RWPE2 (cell line): ENCODE results near the gene JPH2.

Experiments
- ATAC-seq: fragments of 200-7000 bp; cut with Tn5 transposase; 3 replicates; pipeline ENCODE4 v1.9.1; 2021; ENCODE audit warnings: low read depth
- DNase-seq: peaks from one replicate; pipeline ENCODE4 v3.0.0-alpha.2; 2020; ENCODE audit warnings: low spot score
- H3K27ac ChIP-seq: fragments of 450-650 bp; 2 replicates; pipeline ENCODE4 v1.5.1; 2017; ENCODE audit warnings: mild to moderate bottlenecking; ENCODE audit not compliant: poor library complexity, severe bottlenecking
- H3K27me3 ChIP-seq: fragments of 250-450 bp; sonication (Bioruptor Pico); 2 replicates; pipeline ENCODE4 v1.5.1; 2021; ENCODE audit warnings: mild to moderate bottlenecking, moderate library complexity; ENCODE audit not compliant: insufficient read depth, poor library complexity, severe bottlenecking
- H3K36me3 ChIP-seq: fragments of 250-450 bp; sonication (Bioruptor Pico); 2 replicates; pipeline ENCODE4 v1.5.1; 2020; ENCODE audit warnings: low read depth, mild to moderate bottlenecking, moderate library complexity
- H3K4me1 ChIP-seq: fragments of 250-450 bp; sonication (Bioruptor Pico); 2 replicates; pipeline ENCODE4 v1.5.1; 2021; ENCODE audit warnings: mild to moderate bottlenecking, moderate library complexity; ENCODE audit not compliant: insufficient read depth, poor library complexity, severe bottlenecking
- H3K4me3 ChIP-seq: fragments of 250-450 bp; sonication (Bioruptor Pico); 2 replicates; pipeline ENCODE4 v1.5.1; 2021; ENCODE audit warnings: mild to moderate bottlenecking, moderate library complexity; ENCODE audit not compliant: severe bottlenecking
- H3K9me3 ChIP-seq: fragments of 250-450 bp; sonication (Bioruptor Pico); 2 replicates; pipeline ENCODE4 v1.5.1; 2021; ENCODE audit warnings: mild to moderate bottlenecking, moderate library complexity; ENCODE audit not compliant: severe bottlenecking
- TF ChIP-seq, protein P1 (sequence below): fragments of 450-650 bp; IDR thresholded peaks from one replicate; pipeline ENCODE4 v1.5.1; 2017; ENCODE audit warnings: mild to moderate bottlenecking, moderate library complexity; ENCODE audit not compliant: poor library complexity, severe bottlenecking

The JPH2 gene

DNA sequence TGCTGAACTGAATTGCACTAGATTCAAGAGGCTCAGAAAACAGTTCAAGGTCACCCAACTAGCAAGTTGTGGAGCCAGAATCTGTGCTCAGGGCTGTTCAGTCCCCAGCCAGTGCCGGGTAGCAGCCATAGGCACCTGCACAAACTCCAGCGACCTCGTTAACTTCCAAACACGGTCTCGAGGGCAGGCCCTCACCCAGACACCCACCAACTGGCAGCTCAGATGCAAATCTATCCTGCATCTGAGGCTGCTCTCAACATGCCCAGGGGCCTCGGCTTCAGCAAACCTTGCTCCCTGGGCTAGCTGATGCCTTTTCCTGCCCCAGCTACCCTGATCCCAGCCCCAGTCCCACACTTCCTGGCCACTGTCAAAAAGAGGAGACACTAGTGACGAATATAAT is 3.7 kb downstream of the JPH2 start:
- peaks cover 23% of the 10 kb centered on the region for H3K4me1 ChIP-seq
- H3K36me3 ChIP-seq, result peaks cover 11% of the 10 kb centered on the region
- no peak overlapping the region for H3K4me3 ChIP-seq
- no peaks in the 10 kb centered on the region for H3K27me3 ChIP-seq
- ATAC-seq (no peak), DNase-seq (no peak)
- H3K27ac ChIP-seq, result no peak overlapping the region
- TF ChIP-seq, protein P1, sequence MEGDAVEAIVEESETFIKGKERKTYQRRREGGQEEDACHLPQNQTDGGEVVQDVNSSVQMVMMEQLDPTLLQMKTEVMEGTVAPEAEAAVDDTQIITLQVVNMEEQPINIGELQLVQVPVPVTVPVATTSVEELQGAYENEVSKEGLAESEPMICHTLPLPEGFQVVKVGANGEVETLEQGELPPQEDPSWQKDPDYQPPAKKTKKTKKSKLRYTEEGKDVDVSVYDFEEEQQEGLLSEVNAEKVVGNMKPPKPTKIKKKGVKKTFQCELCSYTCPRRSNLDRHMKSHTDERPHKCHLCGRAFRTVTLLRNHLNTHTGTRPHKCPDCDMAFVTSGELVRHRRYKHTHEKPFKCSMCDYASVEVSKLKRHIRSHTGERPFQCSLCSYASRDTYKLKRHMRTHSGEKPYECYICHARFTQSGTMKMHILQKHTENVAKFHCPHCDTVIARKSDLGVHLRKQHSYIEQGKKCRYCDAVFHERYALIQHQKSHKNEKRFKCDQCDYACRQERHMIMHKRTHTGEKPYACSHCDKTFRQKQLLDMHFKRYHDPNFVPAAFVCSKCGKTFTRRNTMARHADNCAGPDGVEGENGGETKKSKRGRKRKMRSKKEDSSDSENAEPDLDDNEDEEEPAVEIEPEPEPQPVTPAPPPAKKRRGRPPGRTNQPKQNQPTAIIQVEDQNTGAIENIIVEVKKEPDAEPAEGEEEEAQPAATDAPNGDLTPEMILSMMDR, result no peak
- H3K9me3 ChIP-seq, result no peaks in the 10 kb centered on the region

DNA sequence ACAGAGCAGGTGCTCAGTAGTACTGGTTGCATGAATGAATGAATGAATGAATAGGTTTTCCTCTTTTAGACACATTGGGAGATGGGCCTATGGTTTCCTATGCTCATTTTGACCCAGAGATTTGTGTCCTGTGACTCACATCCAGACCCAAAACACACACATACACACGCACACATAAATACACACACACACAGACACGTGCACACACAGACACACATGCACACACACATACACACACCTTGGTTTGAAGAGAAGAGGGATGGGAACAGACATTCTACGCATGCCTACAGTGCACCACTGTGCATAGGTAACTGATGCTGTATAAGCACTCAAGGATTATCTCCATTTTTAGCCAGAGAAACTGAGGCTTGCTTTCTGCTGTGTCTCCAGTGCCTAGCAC is 4.1 kb downstream of the JPH2 start:
- Histone ChIP-seq H3K4me3 (no peak overlapping the region), H3K27me3 (no peaks in the 10 kb centered on the region), H3K9me3 (no peaks in the 10 kb centered on the region), H3K4me1 (peaks cover 23% of the 10 kb centered on the region), H3K27ac (no peak overlapping the region), H3K36me3 (peaks cover 15% of the 10 kb centered on the region)
- ATAC-seq, result no peak
- no peak for DNase-seq
- TF ChIP-seq, protein P1, result no peak

DNA sequence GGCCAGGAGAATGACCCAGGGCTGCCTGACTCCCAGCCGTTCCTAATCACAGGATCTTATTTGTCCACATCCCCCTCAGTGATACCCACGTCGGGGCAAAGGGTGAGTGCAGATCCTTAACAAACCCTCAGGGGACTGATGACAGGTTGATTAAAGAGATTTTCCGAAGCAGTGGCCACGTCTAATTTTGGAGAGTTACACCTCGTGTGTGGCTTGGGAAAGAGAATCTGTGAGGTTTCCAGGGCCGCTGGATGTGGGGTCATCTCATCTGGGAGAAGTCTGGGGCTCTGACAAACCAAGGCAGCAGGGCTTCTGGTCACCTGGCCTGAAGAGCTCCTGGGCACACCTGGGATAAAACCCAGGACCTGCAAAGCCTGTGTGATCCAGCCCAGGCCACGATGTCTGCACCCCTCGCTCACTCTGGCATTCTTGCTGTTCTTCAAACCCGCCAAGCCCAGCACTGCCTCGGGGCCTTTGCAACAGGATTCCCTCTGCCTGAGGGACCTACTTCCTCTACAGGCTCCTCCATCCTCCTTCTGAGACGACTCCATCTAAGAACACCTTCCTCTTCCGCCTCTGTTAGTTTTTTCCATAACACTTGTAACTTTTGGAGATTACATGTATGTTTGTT is 4.7 kb downstream of the JPH2 start:
- peaks cover 18% of the 10 kb centered on the region for H3K36me3 ChIP-seq
- no peak for DNase-seq
- H3K4me3 ChIP-seq, result no peak overlapping the region
- no peaks in the 10 kb centered on the region for H3K27me3 ChIP-seq
- no peaks in the 10 kb centered on the region for H3K9me3 ChIP-seq
- peaks cover 26% of the 10 kb centered on the region for H3K4me1 ChIP-seq
- ATAC-seq, result no peak
- TF ChIP-seq, protein P1, result no peak
- H3K27ac ChIP-seq, result peak overlapping the region; percentile 1

DNA sequence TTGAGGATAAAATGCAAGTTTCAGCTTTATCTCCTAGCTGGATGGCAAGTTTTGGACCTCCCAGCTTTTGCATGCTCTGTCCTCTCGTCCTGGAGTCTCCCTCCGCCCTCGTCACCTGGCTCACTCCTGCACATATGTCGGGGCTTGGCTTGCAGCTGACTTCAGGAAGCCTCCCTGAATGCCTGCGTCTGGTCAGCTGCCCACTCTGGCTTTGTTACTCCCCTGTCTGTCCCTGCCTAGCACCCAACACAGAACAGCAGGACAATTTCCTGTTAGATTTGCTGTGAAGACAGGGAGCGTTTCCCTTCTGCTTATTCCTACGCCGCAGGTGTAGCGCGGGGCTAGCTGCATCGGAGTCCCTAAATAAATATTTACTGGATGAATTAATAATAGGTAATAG is 5.4 kb downstream of the JPH2 start:
- DNase-seq, result no peak

DNA sequence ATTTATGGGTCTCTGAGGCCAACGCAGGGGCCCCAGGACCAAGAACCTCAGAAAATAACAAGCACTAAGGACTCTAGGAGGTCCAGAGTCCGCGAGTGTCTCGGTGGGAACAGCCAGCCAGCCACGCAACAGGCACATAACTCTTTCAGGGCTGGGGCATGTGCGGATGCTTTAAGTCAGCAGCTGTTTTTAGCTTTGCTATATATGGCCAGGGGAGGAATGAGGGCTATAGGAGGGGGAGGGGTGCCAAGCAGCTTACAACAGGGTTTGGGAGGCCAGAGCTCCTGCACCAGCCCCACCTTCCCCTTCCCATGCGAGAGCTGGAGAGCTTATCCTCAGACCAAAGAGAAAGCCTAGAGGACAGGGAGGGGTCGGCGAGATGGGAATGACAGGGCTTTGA is 6.2 kb downstream of the JPH2 start:
- Histone ChIP-seq H3K4me3 (no peak overlapping the region), H3K27me3 (no peaks in the 10 kb centered on the region), H3K36me3 (peaks cover 18% of the 10 kb centered on the region), H3K9me3 (no peaks in the 10 kb centered on the region), H3K4me1 (peaks cover 28% of the 10 kb centered on the region), H3K27ac (peak overlapping the region; percentile 1)
- ATAC-seq (no peak), DNase-seq (no peak)
- TF ChIP-seq, protein P1, result no peak

More for the DNA sequence above, 5.4 kb downstream of the JPH2 start:
- H3K36me3 ChIP-seq, result peaks cover 18% of the 10 kb centered on the region
- TF ChIP-seq, protein P1, result no peak
- H3K4me1 ChIP-seq, result peaks cover 32% of the 10 kb centered on the region
- H3K4me3 ChIP-seq, result no peak overlapping the region
- peak overlapping the region; percentile 1 for H3K27ac ChIP-seq
- ATAC-seq, result no peak
- H3K27me3 ChIP-seq, result no peaks in the 10 kb centered on the region
- H3K9me3 ChIP-seq, result no peaks in the 10 kb centered on the region
